Measurements from ENCODE around the gene PLPP3. TPM values are rescaled to one million over a fixed set of nuclear protein-coding genes. Genes with fewer than 3 reads are reported as not detected.

Gene PLPP3
- total RNA-seq, 1 experiment from 2014 or later, result 8.2 TPM

DNA sequence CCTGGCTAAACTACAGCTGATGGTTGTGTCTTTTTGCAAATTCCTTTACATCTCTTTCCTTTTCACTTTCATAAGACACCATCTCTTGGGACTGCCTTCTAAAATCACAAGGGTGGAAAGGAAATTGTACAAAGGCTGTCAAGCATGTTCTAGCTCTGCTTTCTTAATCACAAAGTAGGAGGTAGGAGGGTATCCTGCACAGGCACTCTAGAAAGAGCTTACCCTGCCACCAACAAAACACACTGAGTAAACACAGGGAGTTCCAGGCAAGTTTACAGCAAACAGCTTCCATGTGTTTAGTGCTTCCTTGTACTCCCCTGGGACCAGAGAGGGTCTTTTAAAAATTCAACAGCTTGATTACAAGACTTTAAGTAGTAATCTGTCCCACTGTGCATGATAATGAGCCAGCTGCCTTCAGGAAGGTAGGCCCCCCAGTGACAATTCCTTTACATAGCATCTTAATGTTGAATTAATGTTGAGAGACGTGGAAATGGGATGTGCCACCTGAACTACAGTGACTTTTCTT, 2.4 kb downstream of the PLPP3 start:
- no TSS peak for BruUV-seq (replicated peaks)
- CTCF ChIA-PET, result interaction anchor here (0.6 to 1.1 kb wide), 3 partner anchors 96 to 1073 kb away, joined by 3 to 5 read pairs (median 4); no protein-coding TSS in a partner anchor
- Histone ChIP-seq H3K4me3 (ENCODE audit: low read depth in 2 of 2, low read length in 2 of 2) (peak overlapping the region; percentile 66 to 78), H3K9me3 (ENCODE audit: control insufficient read depth, insufficient read depth, low read depth, low read length) (no peaks in the 10 kb centered on the region), H3K36me3 (ENCODE audit: control insufficient read depth, insufficient read depth, low read length) (peaks cover 2% of the 10 kb centered on the region; the same call in 1 of the 2 replicates), H3K27ac (ENCODE audit: low read length) (no peak overlapping the region), H3K4me1 (ENCODE audit: control insufficient read depth, insufficient read depth, low read length) (peaks cover 23% of the 10 kb centered on the region), H3K27me3 (ENCODE audit: control insufficient read depth, insufficient read depth, low read length) (0 out of 2 replicates have a peak, but pooled peaks cover 2% of the 10 kb centered on the region)
- DNase-seq (ENCODE audit: low read depth, low spot score), result no peak
- POLR2A ChIA-PET, result no interaction called here
- ATAC-seq, result peak; percentile 35; the same call in 1 of the 2 replicates
- in situ Hi-C loops (cut with HindIII; ENCODE audit: low pct_unique_long_range_greater_than_20kb, low sequenced_read_pairs), result no loop called here
- intact Hi-C loops (cut with micrococcal nuclease; ENCODE audit: unreplicated experiment), result loop anchor here (10.0 kb wide), 2 partner anchors 162 to 1102 kb away; no protein-coding TSS in a partner anchor
- TF ChIP-seq SIN3A (IDR thresholded peaks at IDR 0.05; ENCODE audit: borderline replicate concordance, insufficient read depth, low read depth, low read length), result no peak
- TF ChIP-seq, protein P1, sequence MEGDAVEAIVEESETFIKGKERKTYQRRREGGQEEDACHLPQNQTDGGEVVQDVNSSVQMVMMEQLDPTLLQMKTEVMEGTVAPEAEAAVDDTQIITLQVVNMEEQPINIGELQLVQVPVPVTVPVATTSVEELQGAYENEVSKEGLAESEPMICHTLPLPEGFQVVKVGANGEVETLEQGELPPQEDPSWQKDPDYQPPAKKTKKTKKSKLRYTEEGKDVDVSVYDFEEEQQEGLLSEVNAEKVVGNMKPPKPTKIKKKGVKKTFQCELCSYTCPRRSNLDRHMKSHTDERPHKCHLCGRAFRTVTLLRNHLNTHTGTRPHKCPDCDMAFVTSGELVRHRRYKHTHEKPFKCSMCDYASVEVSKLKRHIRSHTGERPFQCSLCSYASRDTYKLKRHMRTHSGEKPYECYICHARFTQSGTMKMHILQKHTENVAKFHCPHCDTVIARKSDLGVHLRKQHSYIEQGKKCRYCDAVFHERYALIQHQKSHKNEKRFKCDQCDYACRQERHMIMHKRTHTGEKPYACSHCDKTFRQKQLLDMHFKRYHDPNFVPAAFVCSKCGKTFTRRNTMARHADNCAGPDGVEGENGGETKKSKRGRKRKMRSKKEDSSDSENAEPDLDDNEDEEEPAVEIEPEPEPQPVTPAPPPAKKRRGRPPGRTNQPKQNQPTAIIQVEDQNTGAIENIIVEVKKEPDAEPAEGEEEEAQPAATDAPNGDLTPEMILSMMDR (IDR thresholded peaks at IDR 0.05), result peak; percentile 68
- TF ChIP-seq POLR2AphosphoS5 (IDR thresholded peaks at IDR 0.05; ENCODE audit: low read depth, low read length), result no peak
- TF ChIP-seq, protein P2, sequence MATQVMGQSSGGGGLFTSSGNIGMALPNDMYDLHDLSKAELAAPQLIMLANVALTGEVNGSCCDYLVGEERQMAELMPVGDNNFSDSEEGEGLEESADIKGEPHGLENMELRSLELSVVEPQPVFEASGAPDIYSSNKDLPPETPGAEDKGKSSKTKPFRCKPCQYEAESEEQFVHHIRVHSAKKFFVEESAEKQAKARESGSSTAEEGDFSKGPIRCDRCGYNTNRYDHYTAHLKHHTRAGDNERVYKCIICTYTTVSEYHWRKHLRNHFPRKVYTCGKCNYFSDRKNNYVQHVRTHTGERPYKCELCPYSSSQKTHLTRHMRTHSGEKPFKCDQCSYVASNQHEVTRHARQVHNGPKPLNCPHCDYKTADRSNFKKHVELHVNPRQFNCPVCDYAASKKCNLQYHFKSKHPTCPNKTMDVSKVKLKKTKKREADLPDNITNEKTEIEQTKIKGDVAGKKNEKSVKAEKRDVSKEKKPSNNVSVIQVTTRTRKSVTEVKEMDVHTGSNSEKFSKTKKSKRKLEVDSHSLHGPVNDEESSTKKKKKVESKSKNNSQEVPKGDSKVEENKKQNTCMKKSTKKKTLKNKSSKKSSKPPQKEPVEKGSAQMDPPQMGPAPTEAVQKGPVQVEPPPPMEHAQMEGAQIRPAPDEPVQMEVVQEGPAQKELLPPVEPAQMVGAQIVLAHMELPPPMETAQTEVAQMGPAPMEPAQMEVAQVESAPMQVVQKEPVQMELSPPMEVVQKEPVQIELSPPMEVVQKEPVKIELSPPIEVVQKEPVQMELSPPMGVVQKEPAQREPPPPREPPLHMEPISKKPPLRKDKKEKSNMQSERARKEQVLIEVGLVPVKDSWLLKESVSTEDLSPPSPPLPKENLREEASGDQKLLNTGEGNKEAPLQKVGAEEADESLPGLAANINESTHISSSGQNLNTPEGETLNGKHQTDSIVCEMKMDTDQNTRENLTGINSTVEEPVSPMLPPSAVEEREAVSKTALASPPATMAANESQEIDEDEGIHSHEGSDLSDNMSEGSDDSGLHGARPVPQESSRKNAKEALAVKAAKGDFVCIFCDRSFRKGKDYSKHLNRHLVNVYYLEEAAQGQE (IDR thresholded peaks at IDR 0.05; ENCODE audit: insufficient read depth in 1 of 2, low read depth in 2 of 2, low read length in 1 of 2), result no peak
- TF ChIP-seq TCF7L2 (IDR thresholded peaks at IDR 0.05; ENCODE audit: low read depth, low read length), result no peak

DNA sequence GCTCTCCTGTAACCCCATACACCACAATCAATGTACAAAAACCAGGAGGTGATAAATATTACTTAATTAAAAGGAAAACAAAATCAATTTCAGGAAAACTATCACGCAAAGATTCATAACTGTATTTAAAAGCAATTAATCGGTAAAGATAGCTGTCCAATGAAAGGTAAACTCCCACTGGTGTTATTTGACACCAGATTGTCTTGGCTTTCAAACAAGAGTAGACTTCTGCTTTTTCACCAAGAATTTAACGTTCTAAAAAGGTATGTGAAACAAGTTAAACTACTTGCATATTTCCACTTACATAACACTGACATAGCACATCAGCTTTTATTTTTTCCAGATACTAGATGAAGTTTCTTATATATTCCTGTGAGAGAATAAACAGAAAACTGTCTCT, 3.5 kb downstream of the PLPP3 start:
- no peak overlapping the region for H3K27ac ChIP-seq (ENCODE audit: low read length)
- ATAC-seq (no peak), DNase-seq (ENCODE audit: low read depth, low spot score) (no peak)
- in situ Hi-C loops (cut with HindIII; ENCODE audit: low pct_unique_long_range_greater_than_20kb, low sequenced_read_pairs) (no loop called here), intact Hi-C loops (cut with micrococcal nuclease; ENCODE audit: unreplicated experiment) (loop anchor here (10.0 kb wide), 2 partner anchors 161 to 1101 kb away; no protein-coding TSS in a partner anchor)
- 0 out of 2 replicates have a peak, but pooled peaks cover 2% of the 10 kb centered on the region for H3K27me3 ChIP-seq (ENCODE audit: control insufficient read depth, insufficient read depth, low read length)
- ChIA-PET POLR2A (no interaction called here), CTCF (interaction anchor here (0.6 kb wide), 1 partner anchor 1072 kb away, joined by 4 read pairs; no protein-coding TSS in a partner anchor)
- peaks cover 26% of the 10 kb centered on the region for H3K4me1 ChIP-seq (ENCODE audit: control insufficient read depth, insufficient read depth, low read length)
- no peak overlapping the region for H3K4me3 ChIP-seq (ENCODE audit: low read depth in 2 of 2, low read length in 2 of 2)
- BruUV-seq (replicated peaks), result no TSS peak
- no peaks in the 10 kb centered on the region for H3K9me3 ChIP-seq (ENCODE audit: control insufficient read depth, insufficient read depth, low read depth, low read length)
- TF ChIP-seq SIN3A (IDR thresholded peaks at IDR 0.05; ENCODE audit: borderline replicate concordance, insufficient read depth, low read depth, low read length) (no peak), POLR2AphosphoS5 (IDR thresholded peaks at IDR 0.05; ENCODE audit: low read depth, low read length) (no peak), TCF7L2 (IDR thresholded peaks at IDR 0.05; ENCODE audit: low read depth, low read length) (no peak)
- TF ChIP-seq, protein P2 (IDR thresholded peaks at IDR 0.05; ENCODE audit: insufficient read depth in 1 of 2, low read depth in 2 of 2, low read length in 1 of 2), result no peak
- TF ChIP-seq, protein P1 (IDR thresholded peaks at IDR 0.05), result no peak
- H3K36me3 ChIP-seq (ENCODE audit: control insufficient read depth, insufficient read depth, low read length), result peaks cover 2% of the 10 kb centered on the region; the same call in 1 of the 2 replicates
